Caco-2 (cell line): ENCODE measurements around the gene SH3GL2. TPM values are rescaled to one million over a fixed set of nuclear protein-coding genes. Genes with fewer than 3 reads are reported as not detected.

Experiments used
- BruUV-seq: library from RNA; stranded (reverse); fragments of 400-500 nt; replicated peaks from 2 replicates; lab custom pipeline; 2021; lab: Mats Ljungman, UMichigan
- CTCF ChIA-PET: fragments of 300-600 bp; sonication (Branson Sonifier 250); formaldehyde crosslinking; loops from one replicate; lab custom pipeline; 2022; ENCODE audit warnings: antibody characterized with exemption; lab: Charles Lee
- POLR2A ChIA-PET: fragments of 300-600 bp; sonication (Branson Sonifier 250); formaldehyde crosslinking; loops from one replicate; lab custom pipeline; 2022; ENCODE audit warnings: antibody characterized with exemption; lab: Charles Lee
- DNase-seq, 2 experiments: peaks; one replicate each; pipeline versions ENCODE4 v3.0.0 to v3.0.0-alpha.2; 2020 to 2022
- H3K27me3 ChIP-seq: replicated peaks from 2 replicates; pipeline ENCODE4 v1.6.0; 2011; ENCODE audit warnings: low read length; ENCODE audit not compliant: control insufficient read depth, insufficient read depth
- H3K36me3 ChIP-seq: 2 replicates; pipeline ENCODE4 v1.5.1; 2011; ENCODE audit warnings: low read length; ENCODE audit not compliant: control insufficient read depth, insufficient read depth
- H3K4me1 ChIP-seq: fragments of 250-450 bp; sonication (Bioruptor Pico); 2 replicates; pipeline ENCODE4 v1.5.1; 2020; ENCODE audit warnings: mild to moderate bottlenecking
- H3K4me3 ChIP-seq: 2 replicates; pipeline ENCODE4 v1.5.1; 2011; ENCODE audit warnings: low read depth, mild to moderate bottlenecking, control low read depth, low read length
- H3K9me3 ChIP-seq: fragments of 250-450 bp; sonication (Bioruptor Pico); 2 replicates; pipeline ENCODE4 v1.5.1; 2020; ENCODE audit warnings: mild to moderate bottlenecking, moderate library complexity
- H3K27ac Mint-ChIP-seq: one replicate; pipeline ENCODE4 v1.8.0; 2022; ENCODE audit warnings: mixed read lengths; ENCODE audit not compliant: unreplicated experiment
- H3K27me3 Mint-ChIP-seq: one replicate; pipeline ENCODE4 v1.8.0; 2022; ENCODE audit warnings: mixed read lengths; ENCODE audit not compliant: insufficient read depth, unreplicated experiment
- H3K36me3 Mint-ChIP-seq: one replicate; pipeline ENCODE4 v1.8.0; 2022; ENCODE audit warnings: mild to moderate bottlenecking, mixed read lengths; ENCODE audit not compliant: insufficient read depth, unreplicated experiment
- H3K4me1 Mint-ChIP-seq: one replicate; pipeline ENCODE4 v1.8.0; 2022; ENCODE audit warnings: low read depth, mixed read lengths; ENCODE audit not compliant: unreplicated experiment
- H3K4me3 Mint-ChIP-seq: one replicate; pipeline ENCODE4 v1.8.0; 2022; ENCODE audit warnings: mild to moderate bottlenecking, moderate library complexity, mixed read lengths; ENCODE audit not compliant: unreplicated experiment
- H3K9me3 Mint-ChIP-seq: one replicate; pipeline ENCODE4 v1.8.0; 2022; ENCODE audit warnings: mixed read lengths; ENCODE audit not compliant: unreplicated experiment
- intact Hi-C: fragments of 100-400 bp; cut with micrococcal nuclease; formaldehyde crosslinking; loops from one replicate; pipeline ENCODE4 v1.10.0; 2022; ENCODE audit not compliant: unreplicated experiment
- total RNA-seq: library from RNA; stranded (reverse); gene quantifications from 2 replicates; pipeline ENCODE4 v1.2.3, GENCODE V29; 2022
- TF ChIP-seq, protein P1 (sequence below), 2 experiments: fragments of 200-600 bp in 1 of 2; IDR thresholded peaks; 1 replicate in 1 of 2; 2 replicates in 1 of 2; pipeline versions ENCODE4 v1.5.1 to v1.8.0; 2011 to 2022; ENCODE audit warnings: antibody characterized with exemption in 1 of 2, control low read depth in 1 of 2, inconsistent platforms in 1 of 2, low read depth in 1 of 2, low read length in 1 of 2, mild to moderate bottlenecking in 1 of 2, moderate library complexity in 1 of 2; ENCODE audit not compliant: insufficient read depth in 1 of 2, severe bottlenecking in 1 of 2, unreplicated experiment in 1 of 2

SH3GL2 gene
- total RNA-seq, 1 experiment from 2014 or later = not detected

DNA sequence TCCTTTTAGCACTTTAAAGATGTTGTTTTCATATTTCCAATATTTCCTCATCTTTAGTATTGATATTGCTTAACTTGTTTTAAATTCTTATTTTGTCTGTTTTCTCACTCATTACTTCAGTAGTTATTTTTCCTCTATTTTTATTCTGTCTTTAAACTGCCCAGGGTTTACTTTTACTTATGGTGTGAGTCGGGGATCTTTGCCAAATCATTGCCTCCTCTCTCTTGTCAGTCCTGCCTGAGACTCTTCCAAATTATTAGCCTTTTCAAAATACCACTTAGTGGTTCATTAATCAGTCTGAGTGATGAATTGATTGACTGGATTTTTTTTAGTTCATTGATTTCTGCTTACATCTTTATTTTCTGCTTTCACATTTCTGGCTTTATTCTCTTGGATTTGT is 72.9 kb downstream of the SH3GL2 start:
- Histone ChIP-seq H3K36me3 (no peaks in the 10 kb centered on the region), H3K4me1 (no peaks in the 10 kb centered on the region), H3K9me3 (no peaks in the 10 kb centered on the region), H3K27me3 (no peaks in the 10 kb centered on the region), H3K4me3 (no peak overlapping the region)
- CTCF ChIA-PET = no interaction called here
- peaks cover 15% of the 10 kb centered on the region for H3K27me3 Mint-ChIP-seq
- intact Hi-C loops = loop anchor here (10.0 kb wide), 1 partner anchor 117 kb away; no protein-coding TSS in a partner anchor
- no peaks in the 10 kb centered on the region for H3K36me3 Mint-ChIP-seq
- H3K4me3 Mint-ChIP-seq = no peak overlapping the region
- POLR2A ChIA-PET = no interaction called here
- TF ChIP-seq, protein P1, sequence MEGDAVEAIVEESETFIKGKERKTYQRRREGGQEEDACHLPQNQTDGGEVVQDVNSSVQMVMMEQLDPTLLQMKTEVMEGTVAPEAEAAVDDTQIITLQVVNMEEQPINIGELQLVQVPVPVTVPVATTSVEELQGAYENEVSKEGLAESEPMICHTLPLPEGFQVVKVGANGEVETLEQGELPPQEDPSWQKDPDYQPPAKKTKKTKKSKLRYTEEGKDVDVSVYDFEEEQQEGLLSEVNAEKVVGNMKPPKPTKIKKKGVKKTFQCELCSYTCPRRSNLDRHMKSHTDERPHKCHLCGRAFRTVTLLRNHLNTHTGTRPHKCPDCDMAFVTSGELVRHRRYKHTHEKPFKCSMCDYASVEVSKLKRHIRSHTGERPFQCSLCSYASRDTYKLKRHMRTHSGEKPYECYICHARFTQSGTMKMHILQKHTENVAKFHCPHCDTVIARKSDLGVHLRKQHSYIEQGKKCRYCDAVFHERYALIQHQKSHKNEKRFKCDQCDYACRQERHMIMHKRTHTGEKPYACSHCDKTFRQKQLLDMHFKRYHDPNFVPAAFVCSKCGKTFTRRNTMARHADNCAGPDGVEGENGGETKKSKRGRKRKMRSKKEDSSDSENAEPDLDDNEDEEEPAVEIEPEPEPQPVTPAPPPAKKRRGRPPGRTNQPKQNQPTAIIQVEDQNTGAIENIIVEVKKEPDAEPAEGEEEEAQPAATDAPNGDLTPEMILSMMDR (IDR thresholded peaks at IDR 0.05; ENCODE audit: insufficient read depth in 1 of 2, low read depth in 1 of 2, low read length in 1 of 2, severe bottlenecking in 1 of 2, unreplicated experiment in 1 of 2) = no peak
- H3K4me1 Mint-ChIP-seq = no peaks in the 10 kb centered on the region
- DNase-seq = no peak
- H3K9me3 Mint-ChIP-seq = no peaks in the 10 kb centered on the region
- H3K27ac Mint-ChIP-seq = no peak overlapping the region
- no TSS peak for BruUV-seq

- no peaks in the 10 kb centered on the region for H3K36me3 Mint-ChIP-seq
- H3K4me1 ChIP-seq = no peaks in the 10 kb centered on the region
- no peaks in the 10 kb centered on the region for H3K9me3 Mint-ChIP-seq
- ChIA-PET POLR2A (no interaction called here), CTCF (no interaction called here)
- no peaks in the 10 kb centered on the region for H3K4me1 Mint-ChIP-seq
- H3K4me3 ChIP-seq = no peak overlapping the region
- no peak for DNase-seq
- H3K27ac Mint-ChIP-seq = no peak overlapping the region
- H3K9me3 ChIP-seq = no peaks in the 10 kb centered on the region
- intact Hi-C loops = loop anchor here (10.0 kb wide), 1 partner anchor 119 kb away; no protein-coding TSS in a partner anchor
- no peak overlapping the region for H3K4me3 Mint-ChIP-seq
- TF ChIP-seq, protein P1 (IDR thresholded peaks at IDR 0.05; ENCODE audit: insufficient read depth in 1 of 2, low read depth in 1 of 2, low read length in 1 of 2, severe bottlenecking in 1 of 2, unreplicated experiment in 1 of 2) = no peak
- BruUV-seq = no TSS peak
- no peaks in the 10 kb centered on the region for H3K36me3 ChIP-seq
- H3K27me3 Mint-ChIP-seq = peaks cover 15% of the 10 kb centered on the region
- H3K27me3 ChIP-seq = no peaks in the 10 kb centered on the region
Measured at GRCh38 chr9:17653947-17654465, 75.1 kb downstream of the SH3GL2 start.

- BruUV-seq = no TSS peak
- CTCF ChIA-PET = no interaction called here
- H3K27me3 Mint-ChIP-seq = peaks cover 16% of the 10 kb centered on the region
- no peak for DNase-seq
- TF ChIP-seq, protein P1 (IDR thresholded peaks at IDR 0.05; ENCODE audit: insufficient read depth in 1 of 2, low read depth in 1 of 2, low read length in 1 of 2, severe bottlenecking in 1 of 2, unreplicated experiment in 1 of 2) = no peak
- no peaks in the 10 kb centered on the region for H3K4me1 ChIP-seq
- no peaks in the 10 kb centered on the region for H3K36me3 Mint-ChIP-seq
- H3K27ac Mint-ChIP-seq = no peak overlapping the region
- no peaks in the 10 kb centered on the region for H3K36me3 ChIP-seq
- POLR2A ChIA-PET = no interaction called here
- no peak overlapping the region for H3K4me3 ChIP-seq
- H3K9me3 Mint-ChIP-seq = no peaks in the 10 kb centered on the region
- no peaks in the 10 kb centered on the region for H3K27me3 ChIP-seq
- no peaks in the 10 kb centered on the region for H3K4me1 Mint-ChIP-seq
- H3K4me3 Mint-ChIP-seq = no peak overlapping the region
- intact Hi-C loops = loop anchor here (10.0 kb wide), 1 partner anchor 122 kb away; no protein-coding TSS in a partner anchor
- H3K9me3 ChIP-seq = no peaks in the 10 kb centered on the region
Measured at GRCh38 chr9:17656889-17657288, 78.0 kb downstream of the SH3GL2 start.
